ENCODE data around the gene MYO16.

The MYO16 gene

GRCh38 chr13:109220631-109221030 lies 591.2 kb downstream of the MYO16 start:
- FAIRE-seq: no peak
- no peak for DNase-seq (ENCODE audit: low spot score)

DNA sequence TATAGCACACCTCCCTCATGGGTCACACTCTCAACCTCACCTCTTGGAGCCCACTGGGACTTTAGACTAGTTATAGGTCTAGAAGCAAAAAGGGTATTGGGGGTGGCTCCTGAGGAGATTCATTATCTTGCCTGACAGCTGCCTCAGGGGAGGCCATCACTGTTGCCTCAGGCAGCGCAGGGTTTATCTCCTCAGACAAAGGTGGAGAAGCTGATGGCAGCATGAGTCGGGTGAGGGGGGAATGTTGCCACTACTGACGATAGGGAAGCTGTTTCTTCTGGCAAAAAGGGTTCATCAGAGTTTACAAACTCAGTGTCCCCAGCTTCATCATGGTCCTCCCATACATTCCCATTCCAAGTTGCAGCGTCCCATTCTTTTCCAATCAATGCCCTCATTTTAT lies 594.6 kb downstream of the MYO16 start:
- FAIRE-seq (no peak), DNase-seq (ENCODE audit: low spot score) (no peak)

DNA sequence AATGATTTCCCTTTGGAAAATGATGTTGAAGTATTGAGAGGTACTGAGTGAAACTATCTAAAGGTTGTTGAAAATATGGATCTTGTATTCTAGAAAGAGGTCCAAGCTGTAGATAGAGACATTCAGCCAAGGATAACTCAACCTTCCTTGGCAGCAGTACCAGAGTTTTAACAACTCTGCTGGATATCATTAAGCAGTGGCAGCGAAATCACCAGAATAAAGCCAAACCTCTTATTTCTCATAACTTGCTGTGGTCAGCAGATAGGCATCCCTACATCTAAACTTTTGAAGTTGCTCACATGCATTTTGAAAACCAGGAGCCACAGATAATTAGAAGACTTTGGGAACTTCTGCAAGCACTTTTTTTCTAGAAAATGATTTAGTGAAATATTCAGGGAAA lies 597.2 kb downstream of the MYO16 start:
- FAIRE-seq (no peak), DNase-seq (ENCODE audit: low spot score) (no peak)

DNA sequence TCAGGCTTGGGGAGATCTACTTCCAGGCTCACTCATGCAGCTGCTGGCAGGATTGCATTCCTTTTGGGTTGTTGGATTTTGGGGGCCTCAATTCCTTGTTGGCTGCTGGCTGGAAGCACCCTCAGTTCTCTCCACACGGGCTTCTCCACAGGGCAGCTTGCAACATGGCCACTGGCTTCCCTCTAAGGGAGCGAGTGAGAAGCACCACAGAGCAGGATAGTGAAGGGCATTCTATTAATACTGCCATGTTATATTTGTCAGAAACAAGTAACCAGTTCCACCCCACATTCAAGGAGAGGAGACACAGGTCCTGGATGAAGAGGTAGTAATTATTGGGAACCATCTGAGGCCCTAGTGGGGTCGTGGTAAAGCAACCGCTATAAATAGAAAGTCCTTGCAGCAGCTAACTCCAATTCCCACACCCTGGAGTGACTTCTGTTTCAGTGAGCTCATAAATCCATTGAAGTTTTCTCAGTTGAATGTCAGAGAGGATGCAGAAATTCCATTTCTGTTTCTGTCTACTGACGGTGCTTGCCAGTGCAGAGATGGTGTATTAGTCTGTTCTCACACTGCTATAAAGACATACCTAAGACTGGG lies 598.0 kb downstream of the MYO16 start:
- no peak for FAIRE-seq
- DNase-seq (ENCODE audit: low spot score): no peak

DNA sequence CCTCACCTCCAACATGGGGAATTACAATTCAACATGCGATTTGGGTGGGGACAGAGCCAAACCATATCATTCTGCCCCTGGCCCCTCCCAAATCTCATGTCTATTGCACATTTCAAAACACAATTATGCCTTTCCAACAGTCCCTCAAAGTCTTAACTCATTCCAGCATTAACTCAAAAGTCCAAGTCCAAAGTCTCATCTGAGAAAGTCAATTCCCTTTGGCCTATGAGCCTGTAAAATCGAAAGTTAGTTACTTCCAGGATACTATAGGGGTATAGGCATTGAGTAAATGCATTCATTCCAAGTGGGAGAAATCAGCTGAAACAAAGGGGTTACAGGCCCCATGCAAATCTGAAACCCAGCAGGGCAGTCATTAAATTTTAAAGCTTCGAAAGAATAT lies 598.8 kb downstream of the MYO16 start:
- DNase-seq (ENCODE audit: low spot score) (no peak), FAIRE-seq (no peak)

- FAIRE-seq (no peak), DNase-seq (ENCODE audit: low spot score) (no peak)
These were observed 602.5 kb downstream of the MYO16 start for GRCh38 chr13:109231888-109232287.

DNA sequence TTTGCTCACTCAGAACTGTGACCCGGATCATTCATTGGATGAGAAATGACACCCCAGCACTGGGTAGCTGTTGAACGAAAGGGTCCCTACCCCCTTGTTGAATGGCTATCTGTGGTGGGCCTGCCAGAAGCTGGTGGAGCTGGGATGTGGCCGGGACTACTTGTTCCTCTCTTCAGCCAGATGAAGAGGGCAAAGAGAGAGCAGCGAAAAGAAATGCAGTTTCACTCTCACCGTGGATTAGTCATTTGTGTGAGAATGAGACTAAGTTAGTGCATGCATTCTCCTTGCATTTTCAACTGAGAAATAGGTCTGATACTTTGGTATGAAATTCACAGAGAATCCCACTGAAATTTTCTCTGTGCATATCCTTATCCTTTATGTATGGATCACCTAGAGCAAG lies 603.9 kb downstream of the MYO16 start:
- no peak for FAIRE-seq
- no peak for DNase-seq (ENCODE audit: low spot score)

- DNase-seq (ENCODE audit: low spot score): no peak
- no peak for FAIRE-seq
These were observed 606.5 kb downstream of the MYO16 start for GRCh38 chr13:109235901-109236300.

DNA sequence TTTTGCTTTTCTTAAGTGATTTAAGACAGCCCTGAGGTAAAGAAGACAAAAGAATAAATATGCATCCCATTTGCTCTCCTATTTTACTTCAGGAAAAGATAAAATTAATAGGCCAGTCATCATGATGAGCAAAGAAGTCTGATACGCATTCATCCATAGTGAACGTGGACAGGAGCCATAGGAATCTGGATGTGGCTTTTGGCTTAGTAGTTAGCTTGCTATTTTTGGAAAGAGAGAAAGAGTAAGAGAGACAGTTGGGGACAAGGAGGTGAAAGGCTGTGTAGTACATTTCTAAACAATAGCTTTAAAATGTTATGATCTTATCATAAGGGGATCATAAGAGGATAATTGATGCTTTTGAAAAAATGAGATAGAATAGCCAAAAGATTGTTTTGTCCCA lies 611.7 kb downstream of the MYO16 start:
- DNase-seq (ENCODE audit: low spot score) (no peak), FAIRE-seq (no peak)

GRCh38 chr13:109243311-109243951 lies 614.0 kb downstream of the MYO16 start:
- DNase-seq (ENCODE audit: low spot score) (peak; percentile 85), FAIRE-seq (peak; percentile 83)

GRCh38 chr13:109244566-109244965 lies 615.2 kb downstream of the MYO16 start:
- DNase-seq (ENCODE audit: low spot score) (no peak), FAIRE-seq (no peak)

DNA sequence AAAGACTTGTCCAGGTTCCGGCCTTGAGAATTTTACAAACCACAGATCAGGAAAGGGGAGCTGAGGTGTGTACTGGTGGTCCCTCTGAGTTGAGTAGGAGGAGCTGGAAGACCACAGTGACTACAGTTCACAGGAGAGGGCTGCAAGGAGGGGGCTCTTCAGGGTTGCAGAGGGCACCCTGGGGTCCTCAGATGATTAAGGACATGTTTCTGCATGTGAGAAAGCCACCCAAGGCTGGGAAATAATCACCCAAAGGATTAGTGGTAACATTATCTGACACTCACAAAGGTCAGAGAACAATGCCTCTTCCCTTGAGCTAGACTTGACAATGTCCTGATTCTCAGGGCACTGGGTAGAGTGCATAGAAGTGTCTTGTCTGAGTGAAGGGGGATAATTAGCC lies 616.6 kb downstream of the MYO16 start:
- no peak for FAIRE-seq
- DNase-seq (ENCODE audit: low spot score): no peak

- DNase-seq (ENCODE audit: low spot score) (peak; percentile 31), FAIRE-seq (no peak)
These were observed 620.5 kb downstream of the MYO16 start for GRCh38 chr13:109249780-109250528.

GRCh38 chr13:109251956-109252355 lies 622.5 kb downstream of the MYO16 start:
- DNase-seq (ENCODE audit: low spot score): no peak
- no peak for FAIRE-seq

DNA sequence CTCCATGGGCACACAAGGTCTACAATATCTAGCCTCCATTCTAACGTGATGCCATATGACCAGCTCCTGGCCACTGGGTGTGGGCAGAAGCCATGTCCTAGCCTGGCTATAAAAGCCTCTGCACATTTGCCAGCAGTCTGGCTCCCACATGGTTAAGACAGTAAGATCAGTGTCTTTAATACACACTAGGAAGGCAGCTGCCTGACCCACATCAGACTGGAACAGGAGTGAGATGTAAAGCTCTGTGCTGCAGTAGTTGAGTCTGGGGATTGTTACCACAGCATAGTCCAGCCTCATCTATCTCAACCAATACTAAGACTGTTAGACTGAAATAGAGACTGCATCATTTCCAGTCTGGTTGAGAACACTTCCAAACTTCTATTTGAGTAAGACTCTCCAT lies 623.9 kb downstream of the MYO16 start:
- FAIRE-seq (no peak), DNase-seq (ENCODE audit: low spot score) (no peak)

- no peak for DNase-seq (ENCODE audit: low spot score)
- FAIRE-seq: no peak
These were observed 624.9 kb downstream of the MYO16 start for GRCh38 chr13:109254274-109254673.

GRCh38 chr13:109255141-109255856 lies 625.9 kb downstream of the MYO16 start:
- no peak for DNase-seq (ENCODE audit: low spot score)
- no peak for FAIRE-seq

DNA sequence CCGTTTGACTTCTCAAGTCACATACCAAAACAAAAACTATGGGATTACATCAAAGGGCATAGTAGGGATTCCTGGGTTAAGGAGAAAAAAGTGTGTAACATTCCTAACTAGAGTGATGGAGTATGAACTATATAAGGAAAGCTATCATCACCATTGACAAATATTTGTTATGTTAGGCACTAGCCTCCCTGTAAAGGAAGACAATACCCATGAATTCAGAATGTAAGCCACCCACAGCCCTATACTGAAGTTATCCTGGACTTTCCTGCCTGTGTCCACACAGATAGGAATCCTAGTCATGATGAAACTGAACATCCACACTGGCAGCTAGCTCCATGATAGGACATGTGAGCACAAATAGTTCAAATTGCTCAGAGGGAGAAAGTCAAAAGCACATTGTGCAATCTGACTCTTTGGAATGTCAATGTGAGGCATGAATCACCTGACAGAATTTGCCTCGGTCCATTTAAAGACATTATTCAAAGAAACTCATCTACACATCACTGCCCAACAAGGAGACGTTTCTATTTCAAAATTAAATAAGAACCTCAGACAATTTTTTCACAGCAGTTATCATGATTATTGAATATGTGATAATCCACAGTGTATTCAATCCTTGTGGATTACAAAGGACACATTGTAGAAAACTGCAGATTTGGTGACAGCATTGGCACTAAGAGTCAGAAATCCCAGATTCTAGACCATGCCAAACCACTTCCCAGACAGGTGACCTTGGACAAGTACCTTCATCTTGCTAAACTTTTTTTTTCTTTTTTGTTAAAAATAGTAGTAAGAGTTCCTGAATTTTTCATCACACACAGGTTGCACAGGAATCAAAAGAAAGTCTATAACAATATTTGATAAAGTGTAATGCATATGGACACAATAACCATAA lies 627.7 kb downstream of the MYO16 start:
- FAIRE-seq (peak; percentile 79), DNase-seq (ENCODE audit: low spot score) (peak; percentile 83)
